Kidney epithelial cell (primary cell): ENCODE results near the gene RELT. TPM values are rescaled to one million over a fixed set of nuclear protein-coding genes. Genes with fewer than 3 reads are reported as not detected.
"Not testable (repeated sequence)": the region's sequence is repeated elsewhere in the genome, so short reads cannot be mapped to it uniquely, and the experiment has no call there.

ENCODE experiments used
- DNase-seq: peaks from one replicate; pipeline ENCODE4 v3.0.0-alpha.2; 2010; ENCODE audit warnings: low read depth
- H3K27me3 ChIP-seq: 2 replicates; pipeline ENCODE4 v1.6.0; 2011; ENCODE audit warnings: low read length; ENCODE audit not compliant: control insufficient read depth, insufficient read depth
- H3K36me3 ChIP-seq: 2 replicates; pipeline ENCODE4 v1.5.1; 2011; ENCODE audit warnings: low read length; ENCODE audit not compliant: control insufficient read depth, insufficient read depth
- H3K4me3 ChIP-seq: 2 replicates; pipeline ENCODE4 v1.5.1; 2011; ENCODE audit warnings: low read depth, mild to moderate bottlenecking, control low read depth, low read length
- total RNA-seq: library from RNA; depleted of rRNA; stranded (reverse); fragments of >200 nt; gene quantifications from 2 replicates; pipeline ENCODE4 v1.2.3, GENCODE V29; 2015
- TF ChIP-seq, protein P1 (sequence below): IDR thresholded peaks from 2 replicates; pipeline ENCODE4 v1.5.1; 2011; ENCODE audit warnings: mild to moderate bottlenecking, moderate library complexity, low read length, control low read depth, inconsistent platforms; ENCODE audit not compliant: insufficient read depth, poor library complexity, severe bottlenecking

Gene RELT
- total RNA-seq, 1 donor from 2014 or later = 8.0 TPM

DNA sequence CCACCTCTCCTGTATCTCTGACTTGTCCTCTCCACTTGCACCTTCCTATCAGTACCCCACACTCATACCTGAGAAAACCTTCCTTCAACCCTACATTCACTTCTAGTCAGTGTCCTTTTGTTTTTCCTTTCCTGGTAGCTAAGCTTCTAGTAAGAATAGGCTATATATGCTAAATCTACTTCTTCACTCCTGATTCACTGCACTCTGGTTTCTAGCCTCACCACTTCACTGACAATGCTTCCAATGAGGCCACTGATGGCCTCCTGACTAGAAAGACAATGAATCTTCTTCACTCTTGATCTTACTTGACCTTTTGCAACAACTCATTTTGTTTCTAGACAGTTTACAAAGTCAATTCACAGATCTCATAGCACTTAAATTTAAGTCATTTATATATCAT lies 52.0 kb downstream of the RELT start:
- DNase-seq = no peak
- TF ChIP-seq, protein P1, sequence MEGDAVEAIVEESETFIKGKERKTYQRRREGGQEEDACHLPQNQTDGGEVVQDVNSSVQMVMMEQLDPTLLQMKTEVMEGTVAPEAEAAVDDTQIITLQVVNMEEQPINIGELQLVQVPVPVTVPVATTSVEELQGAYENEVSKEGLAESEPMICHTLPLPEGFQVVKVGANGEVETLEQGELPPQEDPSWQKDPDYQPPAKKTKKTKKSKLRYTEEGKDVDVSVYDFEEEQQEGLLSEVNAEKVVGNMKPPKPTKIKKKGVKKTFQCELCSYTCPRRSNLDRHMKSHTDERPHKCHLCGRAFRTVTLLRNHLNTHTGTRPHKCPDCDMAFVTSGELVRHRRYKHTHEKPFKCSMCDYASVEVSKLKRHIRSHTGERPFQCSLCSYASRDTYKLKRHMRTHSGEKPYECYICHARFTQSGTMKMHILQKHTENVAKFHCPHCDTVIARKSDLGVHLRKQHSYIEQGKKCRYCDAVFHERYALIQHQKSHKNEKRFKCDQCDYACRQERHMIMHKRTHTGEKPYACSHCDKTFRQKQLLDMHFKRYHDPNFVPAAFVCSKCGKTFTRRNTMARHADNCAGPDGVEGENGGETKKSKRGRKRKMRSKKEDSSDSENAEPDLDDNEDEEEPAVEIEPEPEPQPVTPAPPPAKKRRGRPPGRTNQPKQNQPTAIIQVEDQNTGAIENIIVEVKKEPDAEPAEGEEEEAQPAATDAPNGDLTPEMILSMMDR = no peak
- H3K36me3 ChIP-seq = no peaks in the 10 kb centered on the region
- no peaks in the 10 kb centered on the region for H3K27me3 ChIP-seq
- no peak overlapping the region for H3K4me3 ChIP-seq

DNA sequence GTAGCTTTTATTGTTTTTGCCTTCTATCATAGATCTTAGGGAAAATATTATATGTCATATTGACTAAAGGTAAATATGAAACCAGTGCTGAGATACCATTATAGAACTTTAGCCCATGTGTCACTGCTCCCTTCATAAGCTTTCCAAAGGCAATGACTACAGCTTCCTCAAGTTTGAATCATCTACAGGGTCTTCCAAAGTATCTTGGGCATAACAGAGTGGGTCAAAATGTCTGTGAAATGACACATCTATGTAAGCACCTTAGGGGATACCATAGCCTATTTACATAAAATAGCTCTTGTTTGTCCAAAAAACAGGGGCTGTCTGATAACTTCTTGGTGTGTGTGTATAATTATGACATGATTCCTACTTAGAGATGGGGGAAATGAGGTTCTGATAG lies 52.5 kb downstream of the RELT start:
- H3K27me3 ChIP-seq = no peaks in the 10 kb centered on the region
- H3K36me3 ChIP-seq = no peaks in the 10 kb centered on the region
- H3K4me3 ChIP-seq = no peak overlapping the region
- TF ChIP-seq, protein P1 = no peak
- no peak for DNase-seq

DNA sequence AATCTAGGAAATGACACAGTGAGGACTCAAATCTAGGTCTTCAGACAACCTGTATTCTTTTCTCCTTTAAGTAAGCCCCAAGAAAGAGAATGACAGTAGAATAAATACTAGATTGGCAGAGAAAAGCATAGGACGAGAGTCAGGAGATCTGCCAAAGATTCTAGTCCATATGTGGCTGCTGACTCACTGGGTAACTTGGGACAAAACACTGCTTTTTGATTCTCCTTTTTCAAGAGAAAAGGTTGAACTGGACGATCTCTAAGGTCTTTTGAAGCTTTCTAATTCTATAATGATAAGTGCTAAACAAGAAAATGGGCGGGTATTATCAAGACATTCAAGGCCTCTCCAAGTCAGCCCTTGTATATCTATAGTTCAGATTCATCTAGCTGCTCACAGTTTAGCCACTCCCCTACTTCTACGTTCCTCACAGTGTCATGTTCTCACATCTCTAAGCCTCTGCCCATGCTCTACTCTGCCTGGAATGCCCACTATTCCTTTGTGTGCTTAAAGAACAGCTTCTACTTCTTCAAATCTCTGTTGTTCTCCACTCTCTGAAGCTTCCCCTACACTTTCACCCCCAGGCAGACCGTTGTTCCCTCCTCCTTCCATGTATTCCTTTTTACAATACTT lies 53.0 kb downstream of the RELT start:
- TF ChIP-seq, protein P1 = no peak
- DNase-seq = no peak
- Histone ChIP-seq H3K36me3 (no peaks in the 10 kb centered on the region), H3K4me3 (no peak overlapping the region), H3K27me3 (no peaks in the 10 kb centered on the region)

DNA sequence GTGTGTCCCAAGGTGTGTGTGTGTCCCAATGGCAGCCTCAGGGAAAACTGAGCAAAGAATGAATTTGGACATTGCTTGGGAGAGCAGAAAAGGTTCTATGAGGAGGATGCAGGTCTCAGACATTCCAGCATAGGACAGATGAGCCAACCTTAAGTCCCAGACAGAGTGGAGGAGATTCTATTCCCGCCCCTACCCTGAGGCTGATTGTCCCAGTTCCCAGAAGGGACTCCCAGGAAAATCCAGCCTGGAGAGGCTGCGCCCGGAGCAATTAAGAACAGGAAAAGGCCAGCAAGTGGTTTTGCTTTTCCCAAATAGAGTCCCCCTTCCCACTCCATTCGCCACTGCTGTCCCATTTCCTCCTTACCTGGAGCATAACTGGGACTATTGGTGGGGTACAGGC lies 54.1 kb downstream of the RELT start:
- Histone ChIP-seq H3K4me3 (no peak overlapping the region), H3K27me3 (no peaks in the 10 kb centered on the region), H3K36me3 (no peaks in the 10 kb centered on the region)
- DNase-seq = no peak
- TF ChIP-seq, protein P1 = no peak

DNA sequence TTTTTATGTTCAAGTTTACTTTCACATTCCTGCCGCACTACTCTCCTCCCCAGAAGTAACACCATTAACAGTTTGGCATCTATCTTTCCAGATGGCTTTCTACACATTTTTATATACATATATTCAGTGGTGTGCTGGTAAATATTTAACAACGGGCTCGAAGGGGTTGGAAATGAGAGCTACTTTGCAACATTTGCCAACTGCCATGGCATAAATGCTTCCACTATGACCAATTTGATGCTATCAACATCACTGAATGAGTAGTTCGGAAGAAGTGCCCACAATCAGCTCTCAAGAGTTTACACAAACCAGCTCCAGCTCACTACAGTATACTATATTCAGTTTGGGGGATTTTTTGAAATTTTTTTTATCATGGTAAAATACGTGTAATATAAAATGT lies 55.2 kb downstream of the RELT start:
- DNase-seq = peak; percentile 14
- no peaks in the 10 kb centered on the region for H3K36me3 ChIP-seq
- H3K27me3 ChIP-seq = no peaks in the 10 kb centered on the region
- no peak overlapping the region for H3K4me3 ChIP-seq
- TF ChIP-seq, protein P1 = no peak

DNA sequence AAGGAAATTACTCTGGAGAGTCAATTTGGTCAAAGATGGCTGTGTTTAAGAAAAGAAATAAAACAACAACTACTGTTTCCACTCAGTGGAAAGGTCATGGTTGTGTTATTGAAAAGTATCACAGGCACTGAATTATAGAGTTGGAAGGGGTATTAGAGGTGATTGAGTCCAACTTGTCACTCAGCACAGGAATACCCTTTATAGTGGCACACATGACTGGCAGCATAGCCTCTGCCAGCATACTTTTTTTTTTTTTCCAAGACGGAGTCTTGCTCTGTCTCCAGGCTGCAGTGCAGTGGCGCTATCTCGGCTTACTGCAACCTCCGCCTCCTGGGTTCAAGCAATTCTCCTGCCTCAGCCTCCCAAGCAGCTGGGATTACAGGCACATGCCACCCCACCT lies 60.7 kb downstream of the RELT start:
- H3K4me3 ChIP-seq, H3K27me3 ChIP-seq, H3K36me3 ChIP-seq, DNase-seq: not testable (repeated sequence)
